Panc1 (cell line): ENCODE data around the gene HUNK. TPM values are rescaled to one million over a fixed set of nuclear protein-coding genes. Genes with fewer than 3 reads are reported as not detected.

Experiments used
- ATAC-seq: fragments of 200-7000 bp; cut with Tn5 transposase; 2 replicates; pipeline ENCODE4 v1.9.1; 2020; ENCODE audit warnings: mild to moderate bottlenecking, moderate library complexity
- BruUV-seq: library from RNA; stranded (reverse); fragments of 400-500 nt; replicated peaks from 2 replicates; lab custom pipeline; 2021; lab: Mats Ljungman, UMichigan
- CTCF ChIA-PET: fragments of 300-600 bp; sonication (Branson Sonifier 250); formaldehyde crosslinking; loops from one replicate; lab custom pipeline; 2022; ENCODE audit warnings: antibody characterized with exemption; lab: Charles Lee
- POLR2A ChIA-PET: fragments of 300-600 bp; sonication (Branson Sonifier 250); formaldehyde crosslinking; loops from one replicate; lab custom pipeline; 2022; ENCODE audit warnings: antibody characterized with exemption; lab: Charles Lee
- DNase-seq: peaks from one replicate; pipeline ENCODE4 v3.0.0-alpha.2; 2010; ENCODE audit warnings: low read depth, low spot score
- H3K27ac ChIP-seq: 2 replicates; pipeline ENCODE4 v1.5.1; 2011; ENCODE audit warnings: mild to moderate bottlenecking, low read length, inconsistent platforms
- H3K27me3 ChIP-seq: fragments of 200-500 bp; sonication (Bioruptor generic); 2 replicates; pipeline ENCODE4 v1.6.0; 2014; ENCODE audit warnings: low read length, inconsistent platforms; ENCODE audit not compliant: control insufficient read depth, insufficient read depth
- H3K36me3 ChIP-seq: fragments of 200-500 bp; sonication (Bioruptor generic); 2 replicates; pipeline ENCODE4 v1.5.1; 2014; ENCODE audit warnings: inconsistent platforms, mild to moderate bottlenecking, low read length, moderate library complexity; ENCODE audit not compliant: control insufficient read depth, insufficient read depth
- H3K4me1 ChIP-seq: 2 replicates; pipeline ENCODE4 v1.5.1; 2011; ENCODE audit warnings: inconsistent platforms, mild to moderate bottlenecking, low read length, moderate library complexity; ENCODE audit not compliant: control insufficient read depth, insufficient read depth
- H3K4me3 ChIP-seq, 2 experiments: 2 replicates each; pipeline ENCODE4 v1.5.1; 2011 to 2012; ENCODE audit warnings: low read depth in 2 of 2, low read length in 2 of 2, mild to moderate bottlenecking in 2 of 2, inconsistent platforms in 1 of 2, moderate library complexity in 1 of 2
- H3K9me3 ChIP-seq: fragments of 200-500 bp; sonication (Bioruptor generic); 2 replicates; pipeline ENCODE4 v1.5.1; 2014; ENCODE audit warnings: low read depth, mild to moderate bottlenecking, inconsistent platforms, low read length, moderate library complexity; ENCODE audit not compliant: control insufficient read depth, insufficient read depth
- CTCF ChIP-seq: fragments of 450-650 bp; IDR thresholded peaks from 2 replicates; pipeline ENCODE4 v1.5.1; 2017; ENCODE audit warnings: mild to moderate bottlenecking
- POLR2AphosphoS5 ChIP-seq: IDR thresholded peaks from 2 replicates; pipeline ENCODE4 v1.6.1; 2012; ENCODE audit warnings: mild to moderate bottlenecking, low read depth, low read length, moderate library complexity
- SIN3A ChIP-seq: IDR thresholded peaks from 2 replicates; pipeline ENCODE4 v1.6.1; 2012; ENCODE audit warnings: low read depth, mild to moderate bottlenecking, low read length, moderate library complexity, borderline replicate concordance; ENCODE audit not compliant: insufficient read depth
- TCF7L2 ChIP-seq: IDR thresholded peaks from 2 replicates; pipeline ENCODE4 v1.6.1; 2011; ENCODE audit warnings: mild to moderate bottlenecking, low read depth, low read length, inconsistent platforms
- in situ Hi-C: cut with HindIII; loops from 2 replicates; pipeline ENCODE4 v1.10.0; 2016; ENCODE audit warnings: low sequenced_read_pairs, low pct_unique_long_range_greater_than_20kb
- intact Hi-C: fragments of 100-400 bp; cut with micrococcal nuclease; formaldehyde crosslinking; loops from one replicate; pipeline ENCODE4 v1.10.0; 2022; ENCODE audit not compliant: unreplicated experiment
- total RNA-seq: library from RNA; stranded (reverse); gene quantifications from one replicate; pipeline ENCODE4 v1.2.1, GENCODE V29; 2021; ENCODE audit not compliant: unreplicated experiment
- TF ChIP-seq, protein P1 (sequence below), 2 experiments: IDR thresholded peaks; 2 replicates each; pipeline ENCODE4 v1.6.1; 2011 to 2012; ENCODE audit warnings: low read depth in 2 of 2, control low read depth in 1 of 2, low read length in 1 of 2, mild to moderate bottlenecking in 1 of 2, moderate library complexity in 1 of 2; ENCODE audit not compliant: insufficient read depth in 1 of 2

The HUNK gene
- total RNA-seq, 1 experiment from 2014 or later = 0.05 TPM

- H3K27ac ChIP-seq = no peak overlapping the region
- in situ Hi-C loops (no loop called here), intact Hi-C loops (no loop called here)
- H3K36me3 ChIP-seq = no peaks in the 10 kb centered on the region
- no peaks in the 10 kb centered on the region for H3K9me3 ChIP-seq
- no peaks in the 10 kb centered on the region for H3K4me1 ChIP-seq
- H3K4me3 ChIP-seq = no peak overlapping the region
- no peak for ATAC-seq
- CTCF ChIA-PET = no interaction called here
- peaks cover 3% of the 10 kb centered on the region; the same call in 1 of the 2 replicates for H3K27me3 ChIP-seq
- no peak for DNase-seq
- POLR2A ChIA-PET = no interaction called here
- no TSS peak for BruUV-seq
- TF ChIP-seq TCF7L2 (no peak), SIN3A (no peak), CTCF (no peak), POLR2AphosphoS5 (no peak)
- TF ChIP-seq, protein P1, sequence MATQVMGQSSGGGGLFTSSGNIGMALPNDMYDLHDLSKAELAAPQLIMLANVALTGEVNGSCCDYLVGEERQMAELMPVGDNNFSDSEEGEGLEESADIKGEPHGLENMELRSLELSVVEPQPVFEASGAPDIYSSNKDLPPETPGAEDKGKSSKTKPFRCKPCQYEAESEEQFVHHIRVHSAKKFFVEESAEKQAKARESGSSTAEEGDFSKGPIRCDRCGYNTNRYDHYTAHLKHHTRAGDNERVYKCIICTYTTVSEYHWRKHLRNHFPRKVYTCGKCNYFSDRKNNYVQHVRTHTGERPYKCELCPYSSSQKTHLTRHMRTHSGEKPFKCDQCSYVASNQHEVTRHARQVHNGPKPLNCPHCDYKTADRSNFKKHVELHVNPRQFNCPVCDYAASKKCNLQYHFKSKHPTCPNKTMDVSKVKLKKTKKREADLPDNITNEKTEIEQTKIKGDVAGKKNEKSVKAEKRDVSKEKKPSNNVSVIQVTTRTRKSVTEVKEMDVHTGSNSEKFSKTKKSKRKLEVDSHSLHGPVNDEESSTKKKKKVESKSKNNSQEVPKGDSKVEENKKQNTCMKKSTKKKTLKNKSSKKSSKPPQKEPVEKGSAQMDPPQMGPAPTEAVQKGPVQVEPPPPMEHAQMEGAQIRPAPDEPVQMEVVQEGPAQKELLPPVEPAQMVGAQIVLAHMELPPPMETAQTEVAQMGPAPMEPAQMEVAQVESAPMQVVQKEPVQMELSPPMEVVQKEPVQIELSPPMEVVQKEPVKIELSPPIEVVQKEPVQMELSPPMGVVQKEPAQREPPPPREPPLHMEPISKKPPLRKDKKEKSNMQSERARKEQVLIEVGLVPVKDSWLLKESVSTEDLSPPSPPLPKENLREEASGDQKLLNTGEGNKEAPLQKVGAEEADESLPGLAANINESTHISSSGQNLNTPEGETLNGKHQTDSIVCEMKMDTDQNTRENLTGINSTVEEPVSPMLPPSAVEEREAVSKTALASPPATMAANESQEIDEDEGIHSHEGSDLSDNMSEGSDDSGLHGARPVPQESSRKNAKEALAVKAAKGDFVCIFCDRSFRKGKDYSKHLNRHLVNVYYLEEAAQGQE (IDR thresholded peaks at IDR 0.05; ENCODE audit: insufficient read depth in 1 of 2, low read depth in 2 of 2, low read length in 1 of 2) = no peak
Measured at GRCh38 chr21:31886915-31887314, 14.1 kb downstream of the HUNK start.

DNA sequence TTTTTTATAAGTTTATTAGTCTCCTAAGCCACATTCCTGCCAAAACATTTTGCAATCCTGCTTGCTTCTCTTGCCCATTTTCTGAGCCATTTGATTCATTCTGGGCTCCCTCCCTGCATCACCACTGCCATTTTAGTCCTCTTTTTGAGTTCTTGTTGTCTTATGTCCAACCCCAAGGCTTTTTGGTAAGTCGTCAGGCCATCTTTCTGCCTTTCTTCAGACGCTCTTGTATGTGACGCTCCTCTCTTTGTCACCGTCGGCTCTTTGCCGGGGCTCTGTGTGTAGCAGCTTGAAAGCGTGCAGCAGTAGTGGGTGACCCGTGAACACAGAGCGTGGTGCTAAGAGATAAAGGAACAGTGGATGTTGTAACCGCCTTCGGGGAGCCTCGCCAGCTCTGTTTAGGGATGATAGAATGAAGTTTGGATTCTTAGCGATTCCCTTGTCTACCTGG lies 14.6 kb downstream of the HUNK start:
- ChIA-PET POLR2A (no interaction called here), CTCF (no interaction called here)
- H3K36me3 ChIP-seq = no peaks in the 10 kb centered on the region
- H3K27me3 ChIP-seq = peaks cover 3% of the 10 kb centered on the region; the same call in 1 of the 2 replicates
- no peak for ATAC-seq
- DNase-seq = no peak
- no peaks in the 10 kb centered on the region for H3K9me3 ChIP-seq
- no peak overlapping the region for H3K4me3 ChIP-seq
- BruUV-seq = no TSS peak
- in situ Hi-C loops = no loop called here
- intact Hi-C loops = no loop called here
- H3K4me1 ChIP-seq = no peaks in the 10 kb centered on the region
- H3K27ac ChIP-seq = no peak overlapping the region
- TF ChIP-seq TCF7L2 (no peak), CTCF (no peak), POLR2AphosphoS5 (no peak), SIN3A (no peak)
- TF ChIP-seq, protein P1 (IDR thresholded peaks at IDR 0.05; ENCODE audit: insufficient read depth in 1 of 2, low read depth in 2 of 2, low read length in 1 of 2) = no peak
